HepG2 (cell line): ENCODE measurements around the gene PNPLA8.

Source experiments
- FUBP1 ChIP-seq: sonication (generic); formaldehyde crosslinking; IDR thresholded peaks from 2 replicates; pipeline ENCODE4 v1.5.1; 2020; ENCODE audit warnings: missing genetic modification reagents, mild to moderate bottlenecking, borderline replicate concordance
- NFATC3 ChIP-seq: sonication (generic); formaldehyde crosslinking; IDR thresholded peaks from 2 replicates; pipeline ENCODE4 v1.5.1; 2020; ENCODE audit warnings: mild to moderate bottlenecking, missing genetic modification reagents
- RAD21 ChIP-seq: fragments of 450-650 bp; formaldehyde crosslinking; IDR thresholded peaks from 2 replicates; pipeline ENCODE4 v1.5.0; 2020; ENCODE audit warnings: mild to moderate bottlenecking
- SETDB1 ChIP-seq: sonication (generic); formaldehyde crosslinking; IDR thresholded peaks from 2 replicates; pipeline ENCODE4 v1.5.1; 2020; ENCODE audit warnings: missing genetic modification reagents, mild to moderate bottlenecking, borderline replicate concordance
- ZBTB33 ChIP-seq: sonication (generic); formaldehyde crosslinking; IDR thresholded peaks from 2 replicates; pipeline ENCODE4 v1.4.0; 2020; ENCODE audit warnings: missing genetic modification reagents
- ZBTB38 ChIP-seq: sonication (generic); formaldehyde crosslinking; IDR thresholded peaks from 2 replicates; pipeline ENCODE4 v1.5.1; 2020; ENCODE audit warnings: mild to moderate bottlenecking, missing genetic modification reagents

GRCh38 chr7:108569381-108570145 lies 43.6 kb upstream of the PNPLA8 start, which contains the start of the genes DNAJB9 and THAP5:
- TF ChIP-seq FUBP1 (CRISPR knock-in tag) = no peak
- peak; percentile 49 for TF ChIP-seq SETDB1 (CRISPR knock-in tag)
- peak; percentile 26; the same call in 1 of the 2 replicates for TF ChIP-seq ZBTB33 (CRISPR knock-in tag)
- TF ChIP-seq NFATC3 (CRISPR knock-in tag) = no peak
- TF ChIP-seq RAD21 (CRISPR knock-in tag) = no peak; the same call in 1 of the 2 replicates
- peak; percentile 2; the same call in 1 of the 2 replicates for TF ChIP-seq ZBTB38 (CRISPR knock-in tag)
